ELF-1 (cell line): ENCODE measurements around the gene ALCAM.

ENCODE experiments used
- DNase-seq: peaks from one replicate; pipeline ENCODE4 v3.0.0-alpha.2; 2016; ENCODE audit warnings: low read depth, low spot score

Gene ALCAM

DNA sequence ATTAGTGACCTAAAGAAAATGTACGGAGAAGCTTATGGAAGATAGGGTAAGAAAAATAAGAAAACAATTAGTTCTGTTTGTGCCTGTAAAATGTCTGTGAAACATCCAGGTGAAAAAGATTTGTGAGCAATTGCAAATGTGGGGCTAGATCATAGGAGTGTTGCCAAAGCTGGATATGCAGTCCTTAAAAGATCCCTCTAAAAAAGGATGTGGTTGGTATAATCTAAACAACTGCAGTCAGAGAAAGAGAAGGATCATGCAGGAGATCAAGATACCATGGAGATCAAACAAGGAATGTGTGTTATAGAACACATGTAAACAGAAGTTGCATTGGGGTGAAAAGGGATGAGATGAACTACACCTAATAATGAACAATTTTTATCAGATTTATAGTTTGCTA, 116.8 kb downstream of the ALCAM start:
- no peak for DNase-seq

DNA sequence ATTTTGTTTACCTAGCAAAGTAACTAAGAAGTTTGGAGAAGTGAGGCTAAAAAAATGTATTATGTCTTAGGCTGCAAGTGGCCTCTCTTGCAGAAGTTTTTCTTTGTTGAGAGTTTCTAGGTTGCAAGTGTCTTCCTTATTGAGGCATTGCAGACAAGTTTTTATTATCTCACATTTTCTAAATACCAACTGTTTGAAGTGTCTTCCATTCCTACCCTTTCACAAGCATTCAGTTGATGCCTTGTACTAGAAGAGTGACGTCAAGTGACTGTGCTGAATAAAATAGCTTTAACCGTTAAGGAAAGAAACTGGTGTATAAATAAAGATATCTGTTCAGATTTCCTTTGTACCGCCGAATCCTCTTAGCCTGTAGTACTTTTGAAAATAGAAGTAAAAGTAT, 123.3 kb downstream of the ALCAM start:
- DNase-seq: no peak

DNA sequence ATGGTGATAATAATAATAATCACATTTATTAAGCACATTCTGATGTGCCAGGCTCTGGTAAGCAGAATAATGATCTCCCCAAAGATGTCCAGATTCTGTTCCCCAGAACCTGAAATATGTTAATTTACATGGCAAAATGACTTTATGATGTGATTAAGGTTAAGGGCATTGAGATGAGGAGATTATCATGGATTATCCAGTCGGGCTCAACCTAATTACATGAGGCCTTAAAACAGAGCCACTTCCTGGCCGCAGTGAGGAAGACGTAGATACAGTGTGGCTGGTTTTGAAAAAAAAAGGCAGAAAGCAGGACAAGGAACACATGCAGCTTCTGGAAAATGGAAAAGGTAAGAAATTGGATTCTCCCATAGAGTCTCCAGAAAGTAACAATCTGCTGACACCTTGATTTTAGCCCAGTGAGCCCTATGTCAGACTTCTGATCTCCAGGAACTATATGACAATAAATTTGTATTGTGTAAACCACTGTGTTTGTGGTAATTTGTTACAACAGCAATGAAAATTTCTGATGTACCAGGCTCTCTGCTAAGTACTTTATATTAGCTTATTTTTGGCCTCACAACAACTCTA, 126.7 kb downstream of the ALCAM start:
- DNase-seq: no peak

DNA sequence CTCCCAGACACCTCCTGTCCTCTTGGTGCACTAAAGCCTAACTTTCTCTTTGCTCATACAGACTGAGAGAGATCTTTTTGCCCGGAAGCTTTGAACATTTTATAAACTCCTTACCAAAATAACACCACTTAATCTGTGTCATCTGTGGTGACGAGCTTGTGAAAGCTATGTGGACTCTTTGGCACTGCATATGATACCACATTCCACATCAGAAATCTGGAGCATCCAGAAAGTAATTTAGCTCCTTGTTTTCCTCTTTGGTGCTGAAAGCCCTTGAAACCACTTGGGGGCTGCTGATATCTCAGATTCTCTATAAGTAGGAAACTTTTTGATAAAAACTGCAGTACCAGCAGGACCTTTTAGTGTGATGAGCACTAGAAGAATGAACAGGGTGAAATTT, 128.3 kb downstream of the ALCAM start:
- no peak for DNase-seq

DNA sequence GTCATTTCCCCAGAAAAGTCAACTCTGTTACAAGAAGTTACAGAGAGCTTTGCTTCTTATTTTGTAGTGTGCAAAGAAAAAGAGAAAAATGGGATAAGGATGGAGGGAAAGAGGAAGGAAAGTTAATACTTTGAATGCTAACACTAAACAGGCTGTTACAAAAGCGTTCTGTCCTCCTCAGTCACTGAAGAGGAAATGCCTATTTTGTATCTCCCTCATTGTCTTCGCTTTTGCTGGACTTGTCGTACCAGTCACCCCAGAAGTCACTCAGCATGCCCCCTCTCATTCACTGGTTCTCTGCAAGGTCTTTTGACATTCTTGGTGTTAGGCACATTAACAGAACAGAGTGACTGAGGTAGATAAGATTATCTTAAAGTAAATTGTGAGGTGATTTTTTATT, 129.6 kb downstream of the ALCAM start:
- DNase-seq: no peak

DNA sequence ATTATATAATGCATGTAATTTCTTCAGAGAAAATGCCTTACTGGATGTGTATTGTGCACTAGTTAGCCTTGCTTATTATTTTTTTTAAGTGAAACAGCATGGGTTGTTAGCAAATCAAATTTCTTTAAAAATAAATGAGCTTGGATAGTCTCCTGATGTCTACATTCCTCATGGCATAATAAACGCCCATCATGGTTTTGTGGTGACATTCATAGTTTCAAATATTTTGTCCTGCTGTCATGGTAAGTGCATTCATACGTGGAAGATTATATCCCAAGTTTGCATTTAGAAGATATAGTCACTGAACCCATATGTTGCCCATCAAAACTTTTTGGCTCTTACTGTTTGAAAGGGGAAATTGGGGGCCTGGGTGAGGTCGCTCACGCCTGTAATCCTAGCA, 130.7 kb downstream of the ALCAM start:
- no peak for DNase-seq

DNA sequence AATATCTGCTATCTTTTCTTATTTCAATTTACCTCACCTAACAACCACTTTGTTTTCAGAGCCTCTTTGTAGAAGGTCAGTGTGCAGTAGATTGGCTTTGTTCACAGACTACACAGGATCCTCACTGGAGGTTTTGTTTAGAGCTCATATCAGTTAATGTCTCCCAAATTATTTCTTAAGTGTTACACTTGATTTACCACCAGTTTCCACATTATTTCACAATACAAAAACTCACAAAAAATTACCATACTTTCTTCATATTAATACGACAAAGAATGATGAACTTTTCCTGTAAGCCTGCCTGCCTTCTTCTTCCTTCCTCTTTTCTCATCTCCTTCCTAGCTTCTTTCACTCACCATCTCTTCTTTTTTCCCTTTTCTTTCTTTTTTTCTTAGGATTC, 133.3 kb downstream of the ALCAM start:
- no peak for DNase-seq

DNA sequence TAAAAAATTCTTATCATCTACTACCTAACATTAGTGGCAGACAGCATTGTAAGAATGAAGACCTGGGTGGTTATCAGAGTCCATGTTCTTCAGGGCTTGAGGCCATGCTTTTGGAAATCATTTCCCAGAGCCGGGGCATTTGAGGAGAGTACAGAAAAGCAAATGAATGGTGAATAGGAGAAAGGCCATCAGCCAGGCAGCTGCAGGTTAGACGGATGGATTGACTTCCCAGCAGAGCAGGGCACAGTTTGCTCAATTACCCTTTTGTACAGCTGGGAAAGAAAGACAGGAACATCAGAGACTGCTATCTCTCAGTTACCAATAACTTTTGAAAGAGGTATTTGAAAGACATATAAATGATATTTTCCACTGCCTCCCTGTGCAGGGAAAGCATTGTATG, 135.6 kb downstream of the ALCAM start:
- DNase-seq: no peak

DNA sequence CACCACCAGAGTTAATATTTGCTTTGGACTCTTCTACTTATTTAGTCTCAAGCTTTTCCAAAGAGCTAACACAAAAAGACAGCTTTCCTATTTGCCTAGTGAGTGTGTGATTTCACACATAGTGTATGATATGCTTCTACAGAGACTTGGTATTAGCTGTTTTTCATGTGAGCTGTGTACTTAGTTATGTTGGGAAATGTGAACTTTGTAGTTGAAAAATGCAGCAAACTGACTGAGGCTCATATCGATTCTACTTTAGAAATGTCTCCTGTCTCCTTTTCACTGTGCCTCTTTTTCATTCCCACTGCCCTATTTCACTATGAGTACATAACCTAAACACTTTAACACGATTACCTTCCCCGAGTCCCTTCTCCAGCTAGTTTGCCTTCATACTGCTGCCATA, 136.5 kb downstream of the ALCAM start:
- DNase-seq: no peak

DNA sequence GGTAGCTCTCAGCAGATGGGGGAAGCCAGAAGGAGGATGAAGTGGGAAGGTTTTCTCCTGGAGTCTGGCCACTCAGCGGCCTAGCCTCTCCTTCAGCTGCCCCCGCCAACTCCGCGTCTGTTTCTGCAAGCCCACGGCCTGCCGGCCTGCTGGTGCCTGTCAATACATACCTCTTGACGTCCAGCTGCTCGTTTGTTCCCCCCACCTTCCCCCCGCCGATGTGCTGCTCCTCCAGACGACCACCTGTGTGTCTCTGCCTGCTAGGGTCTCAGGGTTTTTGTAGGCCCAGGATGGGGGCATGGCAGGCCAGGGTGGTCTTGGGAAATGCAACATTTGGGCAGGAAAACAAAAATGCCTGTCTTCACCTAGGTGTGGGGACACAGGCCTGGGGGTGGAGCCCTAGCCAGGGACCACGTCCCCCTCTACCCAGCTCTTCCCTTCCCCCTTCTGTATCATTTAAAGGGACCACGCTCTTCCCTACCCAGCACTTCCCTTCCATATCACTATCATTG, 137.8 kb downstream of the ALCAM start:
- no peak for DNase-seq

DNA sequence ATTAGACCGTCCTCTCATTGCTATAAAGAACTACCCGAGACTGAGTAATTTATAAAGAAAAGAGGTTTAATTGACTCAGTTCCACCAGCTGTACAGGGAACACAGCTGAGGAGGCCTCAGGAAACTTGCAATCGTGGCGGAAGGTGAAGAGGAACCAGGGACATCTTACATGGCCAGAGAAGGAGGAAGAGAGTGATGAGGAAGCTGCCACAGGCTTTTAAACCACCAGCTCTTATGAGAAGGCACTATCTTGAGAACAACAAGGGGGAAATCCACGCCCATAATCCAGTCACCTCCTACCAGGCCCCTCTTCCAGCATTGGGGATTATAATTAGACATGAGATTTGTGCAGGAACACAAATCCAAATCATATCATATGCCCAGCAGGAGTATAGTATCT, 138.5 kb downstream of the ALCAM start:
- DNase-seq: no peak

DNA sequence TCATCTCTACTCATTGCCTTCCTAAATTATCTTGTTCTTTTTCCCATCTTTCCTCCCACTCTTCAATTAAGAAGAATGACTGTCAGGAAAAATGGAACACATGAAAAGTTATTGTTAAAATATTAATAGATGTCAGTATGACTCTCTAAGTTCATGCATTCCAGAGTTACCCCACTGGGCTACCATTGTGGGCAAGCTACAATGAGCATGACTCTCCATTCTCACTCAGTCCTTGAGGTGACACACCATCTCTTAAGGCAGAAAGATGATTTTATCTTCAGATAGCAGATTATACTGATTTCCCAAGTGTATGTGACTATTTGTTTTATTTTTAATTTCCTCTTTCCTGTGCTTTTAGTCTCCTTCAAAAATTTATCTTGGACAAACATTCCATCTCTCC, 144.3 kb downstream of the ALCAM start:
- DNase-seq: no peak

DNA sequence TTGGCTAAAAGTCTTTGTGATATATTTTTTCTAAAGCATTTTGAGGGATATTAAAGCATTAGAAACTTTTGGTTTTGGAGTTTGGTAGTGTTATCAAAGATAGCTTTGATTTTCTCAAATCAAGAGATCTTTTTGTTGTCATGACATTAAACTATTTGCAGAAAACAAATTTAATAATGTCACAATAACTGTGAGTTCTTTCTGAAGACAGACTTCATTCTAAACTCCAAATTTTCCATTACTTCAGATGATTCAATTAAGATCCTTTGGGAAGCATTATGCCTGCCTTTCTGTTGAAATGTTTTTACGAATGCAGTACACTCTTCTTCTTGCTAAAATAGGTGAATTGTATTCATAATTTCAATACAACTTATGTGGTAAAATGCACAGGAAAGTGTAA, 145.4 kb downstream of the ALCAM start:
- DNase-seq: no peak

DNA sequence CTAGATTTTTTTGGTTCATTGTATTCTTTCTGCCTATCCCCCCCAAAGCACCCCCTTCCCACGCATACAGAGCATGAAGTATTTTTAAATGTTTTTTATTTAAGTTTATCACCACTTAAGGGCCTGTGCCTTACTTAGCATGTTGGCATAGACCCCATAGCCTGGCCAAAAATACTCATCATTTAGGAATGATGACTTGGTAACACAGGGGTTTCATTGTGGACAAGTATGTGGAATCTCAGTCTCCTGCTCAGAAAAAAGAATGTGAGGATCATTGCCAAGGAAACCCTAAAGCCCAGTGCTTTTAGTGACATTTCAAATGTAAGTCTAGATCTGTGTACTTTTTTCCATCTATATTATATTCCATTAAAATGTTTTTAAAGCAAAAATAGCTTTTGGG, 146.3 kb downstream of the ALCAM start:
- DNase-seq: no peak

DNA sequence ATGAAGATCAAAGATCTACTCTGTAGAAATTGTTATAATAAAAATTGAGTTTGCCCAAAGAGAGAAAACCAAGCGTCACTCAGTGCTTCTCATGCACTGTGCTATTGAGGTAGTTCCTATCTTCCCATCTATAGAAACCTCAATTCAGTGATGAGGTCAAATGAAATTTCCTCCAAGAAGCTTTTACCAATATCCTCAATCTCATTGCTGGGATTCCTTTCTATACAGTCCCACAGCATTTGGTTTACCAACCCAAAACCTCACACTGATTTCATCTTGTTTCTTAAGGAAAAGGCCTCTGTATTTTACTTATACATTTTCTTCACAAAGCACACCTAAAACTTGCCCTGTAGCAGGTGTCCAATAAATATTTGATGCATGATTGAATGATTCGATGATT, 147.2 kb downstream of the ALCAM start:
- DNase-seq: no peak

DNA sequence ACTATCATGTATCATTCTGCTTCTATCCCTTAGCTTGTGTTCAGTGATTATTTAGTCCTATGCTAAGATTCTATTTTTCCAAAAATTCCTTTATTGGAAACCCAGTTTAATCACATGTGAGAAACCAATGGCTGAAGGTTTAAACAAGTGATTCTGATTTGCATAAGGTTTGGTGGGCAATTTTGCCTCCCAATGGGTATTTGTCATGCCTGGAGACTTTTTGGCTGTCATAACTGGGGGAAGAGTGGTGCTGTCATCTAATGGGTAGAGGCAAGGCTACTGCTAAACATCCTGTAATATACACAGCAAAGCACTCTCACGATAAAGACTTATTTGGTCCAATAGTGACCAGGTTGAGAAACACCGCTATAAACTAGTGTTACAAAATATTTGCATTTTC, 148.7 kb downstream of the ALCAM start:
- no peak for DNase-seq

DNA sequence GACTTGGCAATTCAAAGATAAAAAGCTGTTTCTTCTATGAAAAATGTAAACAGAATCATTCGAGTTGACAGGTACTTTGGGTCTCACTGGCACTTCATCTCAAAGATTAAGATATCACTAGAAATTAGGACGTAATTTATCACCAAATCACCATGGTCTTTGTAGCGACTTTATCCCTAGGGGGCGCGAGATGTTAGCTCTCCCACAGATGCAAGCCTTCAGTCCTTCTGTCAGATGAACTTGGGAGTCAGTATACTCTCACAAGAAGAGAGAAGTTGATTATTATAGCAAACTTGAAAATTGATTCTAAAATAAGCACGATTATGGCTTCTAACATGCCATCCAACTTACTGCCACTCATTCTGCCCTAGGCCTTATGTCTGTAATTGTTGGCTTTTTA, 150.3 kb downstream of the ALCAM start:
- DNase-seq: no peak

DNA sequence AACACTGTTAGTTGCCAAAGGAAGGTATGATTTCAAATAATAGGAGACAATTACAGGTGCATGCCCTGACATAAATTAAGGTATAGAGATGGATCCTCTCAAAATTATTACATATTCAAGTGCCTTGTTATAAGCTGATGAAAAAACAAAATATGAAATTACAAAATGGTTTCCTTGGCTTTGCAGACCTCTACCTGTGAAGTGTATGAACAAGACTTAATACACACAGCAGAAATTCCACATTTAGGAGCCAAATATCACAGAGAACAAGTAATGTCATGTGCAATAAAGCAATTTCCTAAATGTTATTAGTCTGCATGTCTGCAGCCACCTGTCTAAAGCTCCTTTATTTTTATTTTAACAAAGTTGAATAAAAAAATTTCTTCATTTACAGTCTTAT, 151.5 kb downstream of the ALCAM start:
- DNase-seq: no peak

DNA sequence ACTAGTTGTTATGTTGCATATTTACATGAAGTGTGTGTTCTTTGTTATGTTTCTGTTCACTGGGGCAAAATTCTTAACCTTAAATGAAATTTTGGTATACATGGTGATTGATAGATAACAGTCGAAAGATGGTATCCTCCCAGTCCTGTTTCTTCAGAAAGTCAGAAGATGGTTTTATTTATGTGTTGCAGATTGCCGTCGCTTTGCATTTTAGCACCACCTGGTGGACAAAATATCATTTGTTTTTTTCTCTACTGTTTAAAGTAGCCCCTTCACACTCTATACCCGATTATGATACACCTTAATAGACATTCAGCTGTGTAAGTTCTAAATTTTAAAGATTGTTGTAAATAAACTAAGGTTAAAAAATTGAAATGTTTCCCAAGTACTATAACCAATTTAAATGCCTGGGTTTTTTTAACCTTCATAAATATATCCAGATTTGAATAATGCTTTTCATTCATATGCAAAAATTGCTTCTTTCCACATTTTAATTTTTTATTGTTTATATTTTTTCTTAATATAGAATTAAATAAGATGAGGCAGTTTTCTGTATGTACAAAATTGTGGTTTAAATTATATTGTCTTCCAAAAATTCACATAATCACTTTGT, 152.2 kb downstream of the ALCAM start:
- peak; percentile 63 for DNase-seq

DNA sequence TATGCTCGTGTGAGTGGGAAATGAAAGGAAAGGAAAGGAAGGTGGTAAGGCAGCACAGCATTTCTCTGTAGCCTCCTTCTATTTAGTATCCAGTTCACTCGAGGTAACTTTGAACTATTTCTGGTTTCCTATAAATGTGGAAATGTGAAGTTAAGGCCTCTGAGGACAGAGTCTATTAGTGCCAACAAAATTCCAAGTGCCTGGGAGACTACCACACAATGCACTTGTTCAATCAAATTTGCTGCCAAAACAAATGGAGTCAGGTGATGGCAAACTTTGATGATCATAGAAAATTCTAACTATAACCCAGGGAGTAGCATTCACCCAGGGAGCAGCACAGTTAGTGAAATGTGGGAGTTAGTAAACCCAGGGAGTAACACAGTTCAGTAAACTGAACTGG, 155.1 kb downstream of the ALCAM start:
- no peak for DNase-seq

DNA sequence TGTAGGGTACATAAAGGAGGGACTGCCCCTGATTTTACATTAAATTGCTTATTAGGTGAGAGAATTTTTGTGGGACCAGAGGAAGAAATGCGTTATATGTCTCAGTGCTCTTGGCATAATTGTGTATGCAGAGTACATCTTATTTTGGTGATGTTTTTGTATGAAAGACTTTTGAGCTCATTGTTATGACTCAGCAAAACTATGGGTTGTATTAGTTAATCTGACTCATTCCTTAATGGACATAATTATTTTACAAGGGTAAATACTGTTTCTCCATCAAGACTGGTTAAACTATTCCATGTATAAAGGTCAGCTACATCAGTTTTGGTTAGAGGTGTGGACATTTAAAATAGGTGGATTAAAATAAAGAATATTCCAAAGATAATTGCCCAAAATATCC, 156.8 kb downstream of the ALCAM start:
- no peak for DNase-seq

DNA sequence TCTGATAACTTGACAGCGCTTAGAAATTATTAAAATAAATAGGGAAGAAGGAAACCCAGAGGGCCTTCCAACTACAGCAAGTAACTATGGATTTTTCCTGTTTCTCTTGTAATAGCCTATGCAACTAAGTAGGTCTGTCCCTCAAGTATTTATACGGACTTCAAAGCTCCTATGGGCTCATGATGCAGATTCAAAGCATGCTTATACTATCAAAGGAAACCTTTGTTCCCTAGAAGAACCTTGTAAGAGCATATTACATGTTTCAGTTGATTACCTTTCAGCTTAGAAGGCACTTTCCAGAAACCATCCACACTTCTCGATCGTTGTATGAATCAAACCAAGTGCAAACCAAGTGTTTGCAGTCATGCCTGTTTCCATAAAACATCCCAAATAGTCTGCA, 158.8 kb downstream of the ALCAM start:
- no peak for DNase-seq

DNA sequence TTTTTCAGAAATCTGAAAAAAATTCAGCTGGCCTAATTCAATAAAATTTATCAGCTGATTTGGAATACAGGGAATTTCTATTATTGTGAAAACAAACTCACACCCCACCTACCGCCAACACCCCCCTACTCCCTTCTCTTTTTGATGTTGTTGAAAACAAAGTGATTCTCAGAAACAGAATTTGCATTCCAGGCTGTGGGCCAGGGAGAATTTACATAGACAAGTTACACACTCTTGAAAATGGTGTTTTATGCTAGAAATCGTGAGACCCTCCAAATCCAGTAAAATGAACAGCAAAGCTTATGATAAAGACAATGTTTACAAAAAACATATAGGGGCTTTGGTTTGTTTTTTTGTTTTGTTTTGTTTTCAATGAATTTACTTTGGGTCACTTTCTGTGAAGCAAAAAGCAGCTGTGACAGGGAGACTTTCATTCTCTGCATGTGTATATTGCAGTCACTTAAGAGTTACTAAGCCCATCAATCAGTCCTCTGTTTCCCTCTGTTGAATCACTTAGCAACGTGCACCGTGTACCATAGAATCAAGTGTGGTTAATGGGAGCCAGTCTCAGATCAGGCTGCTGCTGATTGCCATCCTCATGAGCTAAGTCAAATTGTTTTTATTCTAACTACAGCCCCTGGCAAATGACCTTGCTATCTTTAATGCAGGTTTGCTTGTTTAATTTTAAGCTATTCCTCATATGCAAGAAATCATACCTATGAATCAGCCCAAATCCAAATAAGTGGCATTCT, 159.8 kb downstream of the ALCAM start:
- DNase-seq: no peak
